ENCODE measurements around the gene STAG2. TPM values are rescaled to one million over a fixed set of nuclear protein-coding genes. Genes with fewer than 3 reads are reported as not detected.

STAG2 gene
- total and polyA plus RNA-seq, 2 of the 13 experiments (the other 11 are each of a cell fraction or from before 2014, with no cell fraction given): 21.0 to 50.8 TPM

DNA sequence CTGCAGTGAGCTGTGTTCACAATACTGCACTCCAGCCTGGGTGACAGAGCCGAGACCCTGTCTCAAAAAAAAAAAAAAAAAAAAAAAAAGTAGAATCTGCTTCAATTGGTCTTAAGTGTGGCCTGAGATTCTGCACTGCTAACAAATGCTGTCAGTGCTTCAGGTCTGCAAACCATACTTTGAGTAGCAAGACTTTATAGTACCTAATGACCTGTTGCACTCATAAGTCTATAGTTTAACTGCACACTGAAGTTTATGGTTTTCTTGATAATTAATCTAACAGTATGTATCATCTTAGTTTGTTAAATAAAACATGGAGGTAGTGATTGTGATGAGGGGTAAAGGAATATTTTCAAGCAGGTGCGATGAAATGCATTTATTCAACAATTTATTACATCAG, 135.6 kb downstream of the STAG2 start:
- intact Hi-C loops (cut with micrococcal nuclease; ENCODE audit: unreplicated experiment): no loop called here
- DNase-seq (ENCODE audit: low spot score): no peak

More for the DNA sequence above, 135.6 kb downstream of the STAG2 start:
- H3K4me3 ChIP-seq (replicated peaks in 1 of 3; ENCODE audit: insufficient read depth in 1 of 3, low read depth in 2 of 3, low read length in 3 of 3): no peak overlapping the region
- H3K27me3 ChIP-seq (ENCODE audit: control insufficient read depth in 1 of 2, insufficient read depth in 2 of 2, low read length in 2 of 2): no peaks in the 10 kb centered on the region
- no peak overlapping the region for H3K27ac ChIP-seq (ENCODE audit: extremely low read length, insufficient read depth, low read length)
- no peaks in the 10 kb centered on the region for H3K9me3 ChIP-seq (ENCODE audit: low read length)
- no peaks in the 10 kb centered on the region for H4K20me1 ChIP-seq (ENCODE audit: insufficient read depth, low read length)
- H3K4me2 ChIP-seq (ENCODE audit: low read depth, low read length): no peak overlapping the region
- TF ChIP-seq THAP7 (CRISPR knock-in tag; IDR thresholded peaks at IDR 0.05): no peak
- no peak for TF ChIP-seq ZNF589 (CRISPR knock-in tag; conservative IDR thresholded peaks at IDR 0.05)
- no peak for TF ChIP-seq SAP130 (CRISPR knock-in tag; IDR thresholded peaks at IDR 0.05; ENCODE audit: low read depth)
- no peak for TF ChIP-seq AHR (CRISPR knock-in tag; IDR thresholded peaks at IDR 0.05)
- TF ChIP-seq ZNF776 (CRISPR knock-in tag; IDR thresholded peaks at IDR 0.05): no peak
- no peak for TF ChIP-seq FOXP1 (IDR thresholded peaks at IDR 0.05)
- TF ChIP-seq FOXP1 (CRISPR knock-in tag; IDR thresholded peaks at IDR 0.05): no peak
- no peak for TF ChIP-seq ATM (IDR thresholded peaks at IDR 0.05; ENCODE audit: borderline replicate concordance)
- no peak for TF ChIP-seq DNMT3B (CRISPR knock-in tag; conservative IDR thresholded peaks at IDR 0.05)
- no peak for TF ChIP-seq CBX2 (IDR thresholded peaks at IDR 0.05; ENCODE audit: low read depth, low read length)
- no peak for TF ChIP-seq CBX2 (CRISPR knock-in tag; IDR thresholded peaks at IDR 0.05; ENCODE audit: low read depth)
- TF ChIP-seq SIN3A (IDR thresholded peaks at IDR 0.05; ENCODE audit: borderline replicate concordance, low read depth, low read length): no peak
- TF ChIP-seq NFIC (IDR thresholded peaks at IDR 0.05; ENCODE audit: low read length): no peak
- TF ChIP-seq SMARCC2 (IDR thresholded peaks at IDR 0.05): no peak
- TF ChIP-seq ATAD3A (CRISPR knock-in tag; IDR thresholded peaks at IDR 0.05): no peak
- TF ChIP-seq ARNTL (CRISPR knock-in tag; IDR thresholded peaks at IDR 0.05): no peak
- TF ChIP-seq, protein P1, sequence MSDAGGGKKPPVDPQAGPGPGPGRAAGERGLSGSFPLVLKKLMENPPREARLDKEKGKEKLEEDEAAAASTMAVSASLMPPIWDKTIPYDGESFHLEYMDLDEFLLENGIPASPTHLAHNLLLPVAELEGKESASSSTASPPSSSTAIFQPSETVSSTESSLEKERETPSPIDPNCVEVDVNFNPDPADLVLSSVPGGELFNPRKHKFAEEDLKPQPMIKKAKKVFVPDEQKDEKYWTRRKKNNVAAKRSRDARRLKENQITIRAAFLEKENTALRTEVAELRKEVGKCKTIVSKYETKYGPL (CRISPR knock-in tag; IDR thresholded peaks at IDR 0.05): no peak
- in situ Hi-C loops (cut with HindIII; ENCODE audit: extremely low pct_ligation_motif_present, low pct_unique_long_range_greater_than_20kb): no loop called here
- H3K36me3 ChIP-seq (replicated peaks in 1 of 2; ENCODE audit: control insufficient read depth in 1 of 2, insufficient read depth in 2 of 2, low read length in 2 of 2): peaks cover 0 to 20% of the 10 kb centered on the region in 2 experiments; a peak in 1 of 5 replicates
- ChIA-PET POLR2A (no interaction called here), CTCF (ENCODE audit: low intra/inter-chr PET ratio, low total read pairs) (no interaction called here)
- no peak overlapping the region for H2AFZ ChIP-seq (ENCODE audit: low read length)
- no TSS peak for BruUV-seq (replicated peaks)
- no peaks in the 10 kb centered on the region for H3K4me1 ChIP-seq (ENCODE audit: insufficient read depth, low read length)
- ATAC-seq: no peak
- H3K79me2 ChIP-seq (ENCODE audit: insufficient read depth, low read length): no peaks in the 10 kb centered on the region
- FAIRE-seq: no peak
- 97% methylated on average over 2 of the region's 2 CpGs for WGBS (ENCODE audit: low lambda C conversion rate)
- no peak overlapping the region for H3K9ac ChIP-seq (ENCODE audit: insufficient read depth, low read depth, low read length)

All from HepG2 (cell line).